T follicular helper cell (primary cell): ENCODE data around the gene SH3GL1.

Source experiments
- DNase-seq: peaks from one replicate; pipeline ENCODE4 v3.0.0-alpha.2; 2020; ENCODE audit warnings: low read depth

SH3GL1 gene

GRCh38 chr19:4313847-4314490 lies 86.4 kb downstream of the SH3GL1 start:
- no peak for DNase-seq
